H9 (cell line): Measurements from ENCODE around the gene FAM193B. TPM values are rescaled to one million over a fixed set of nuclear protein-coding genes. Genes with fewer than 3 reads are reported as not detected.

ENCODE experiments used
- DNase-seq: peaks from one replicate; pipeline ENCODE4 v3.0.0-alpha.2; 2017
- H2AFZ ChIP-seq: one replicate; pipeline ENCODE4 v1.6.1; 2013; ENCODE audit warnings: mild to moderate bottlenecking, low read length, control low read depth, moderate library complexity
- H2AK5ac ChIP-seq: 2 replicates; pipeline ENCODE4 v1.6.1; 2013; ENCODE audit warnings: low read length, control low read depth, mixed read lengths; ENCODE audit not compliant: insufficient read length
- H2BK120ac ChIP-seq: one replicate; pipeline ENCODE4 v1.6.1; 2013; ENCODE audit warnings: low read depth, mild to moderate bottlenecking, low read length, control low read depth, inconsistent platforms; ENCODE audit not compliant: poor library complexity, severe bottlenecking
- H2BK12ac ChIP-seq: 2 replicates; pipeline ENCODE4 v1.6.1; 2013; ENCODE audit warnings: low read length, control low read depth, mixed read lengths, low read depth; ENCODE audit not compliant: insufficient read length
- H2BK15ac ChIP-seq: 2 replicates; pipeline ENCODE4 v1.6.1; 2013; ENCODE audit warnings: low read depth, low read length, control low read depth
- H2BK20ac ChIP-seq: one replicate; pipeline ENCODE4 v1.6.1; 2013; ENCODE audit warnings: low read depth, mild to moderate bottlenecking, low read length, control low read depth, inconsistent platforms; ENCODE audit not compliant: poor library complexity, severe bottlenecking
- H2BK5ac ChIP-seq: 2 replicates; pipeline ENCODE4 v1.6.1; 2013; ENCODE audit warnings: low read length, control low read depth, mixed read lengths; ENCODE audit not compliant: insufficient read length
- H3K14ac ChIP-seq: 2 replicates; pipeline ENCODE4 v1.6.1; 2013; ENCODE audit warnings: low read length, control low read depth; ENCODE audit not compliant: insufficient read depth
- H3K18ac ChIP-seq: 2 replicates; pipeline ENCODE4 v1.6.1; 2013; ENCODE audit warnings: low read depth, mild to moderate bottlenecking, mixed read lengths, low read length, control low read depth; ENCODE audit not compliant: insufficient read length
- H3K23ac ChIP-seq: 2 replicates; pipeline ENCODE4 v1.6.1; 2013; ENCODE audit warnings: low read length, control low read depth, mixed read lengths, low read depth; ENCODE audit not compliant: insufficient read length
- H3K23me2 ChIP-seq: 2 replicates; pipeline ENCODE4 v1.6.1; 2013; ENCODE audit warnings: low read depth, mild to moderate bottlenecking, mixed read lengths, low read length, control low read depth; ENCODE audit not compliant: insufficient read length, poor library complexity, severe bottlenecking
- H3K27ac ChIP-seq: 2 replicates; pipeline ENCODE4 v1.5.1; 2013; ENCODE audit warnings: low read length, control low read depth, mixed read lengths, low read depth; ENCODE audit not compliant: insufficient read length
- H3K27me3 ChIP-seq: 2 replicates; pipeline ENCODE4 v1.6.1; 2013; ENCODE audit warnings: low read length, control low read depth, inconsistent platforms; ENCODE audit not compliant: insufficient read depth
- H3K4ac ChIP-seq: 2 replicates; pipeline ENCODE4 v1.6.1; 2013; ENCODE audit warnings: low read depth, mild to moderate bottlenecking, control low read depth, inconsistent platforms, low read length, moderate library complexity
- H3K4me1 ChIP-seq: 2 replicates; pipeline ENCODE4 v1.6.1; 2013; ENCODE audit warnings: low read length, control low read depth, inconsistent platforms; ENCODE audit not compliant: insufficient read depth
- H3K4me2 ChIP-seq: 2 replicates; pipeline ENCODE4 v1.6.1; 2013; ENCODE audit warnings: low read length, control low read depth, mixed read lengths; ENCODE audit not compliant: insufficient read length, insufficient read depth
- H3K56ac ChIP-seq: 2 replicates; pipeline ENCODE4 v1.6.1; 2013; ENCODE audit warnings: low read depth, mild to moderate bottlenecking, mixed read lengths, low read length, control low read depth; ENCODE audit not compliant: insufficient read length
- H3K79me1 ChIP-seq: 2 replicates; pipeline ENCODE4 v1.6.1; 2013; ENCODE audit warnings: low read depth, mild to moderate bottlenecking, moderate library complexity, low read length, control low read depth, inconsistent platforms; ENCODE audit not compliant: insufficient read depth, poor library complexity, severe bottlenecking
- H3K79me2 ChIP-seq: 2 replicates; pipeline ENCODE4 v1.6.1; 2013; ENCODE audit warnings: low read length, control low read depth, inconsistent platforms; ENCODE audit not compliant: insufficient read depth
- H3K9ac ChIP-seq: 2 replicates; pipeline ENCODE4 v1.6.1; 2013; ENCODE audit warnings: low read length, control low read depth, mixed read lengths; ENCODE audit not compliant: insufficient read length; ENCODE audit errors: extremely low read depth
- H3K9me3 ChIP-seq: one replicate; pipeline ENCODE4 v1.6.1; 2013; ENCODE audit warnings: low read depth, low read length, inconsistent platforms; ENCODE audit not compliant: control insufficient read depth
- H3T11ph ChIP-seq: one replicate; pipeline ENCODE4 v1.6.1; 2013; ENCODE audit warnings: mild to moderate bottlenecking, low read length, control low read depth, inconsistent platforms
- H4K20me1 ChIP-seq: one replicate; pipeline ENCODE4 v1.6.1; 2013; ENCODE audit not compliant: control insufficient read depth, insufficient read length, insufficient read depth
- H4K5ac ChIP-seq: 2 replicates; pipeline ENCODE4 v1.6.1; 2013; ENCODE audit warnings: low read depth, mild to moderate bottlenecking, mixed read lengths, low read length, control low read depth; ENCODE audit not compliant: insufficient read length
- H4K8ac ChIP-seq: replicated peaks from 2 replicates; pipeline ENCODE4 v1.6.1; 2013; ENCODE audit warnings: low read length, control low read depth, mixed read lengths, low read depth; ENCODE audit not compliant: insufficient read length
- H4K91ac ChIP-seq: 2 replicates; pipeline ENCODE4 v1.6.1; 2013; ENCODE audit warnings: low read depth, mild to moderate bottlenecking, moderate library complexity, mixed read lengths, low read length, control low read depth; ENCODE audit not compliant: insufficient read length
- H3K27ac Mint-ChIP-seq, 3 experiments: 2 replicates in 2 of 3; 3 replicates in 1 of 3; pipeline ENCODE4 v1.8.0; 2020 to 2021; ENCODE audit warnings: mixed read lengths in 3 of 3, mild to moderate bottlenecking in 1 of 3, moderate library complexity in 1 of 3
- H3K27me3 Mint-ChIP-seq: 2 replicates; pipeline ENCODE4 v1.8.0; 2021; ENCODE audit warnings: low read depth, mild to moderate bottlenecking, moderate library complexity, mixed read lengths
- H3K36me3 Mint-ChIP-seq, 3 experiments: 2 replicates in 2 of 3; 3 replicates in 1 of 3; pipeline ENCODE4 v1.8.0; 2020 to 2021; ENCODE audit warnings: low read depth in 3 of 3, mixed read lengths in 3 of 3; ENCODE audit not compliant: insufficient read depth in 1 of 3
- H3K4me1 Mint-ChIP-seq, 2 experiments: 2 replicates each; pipeline ENCODE4 v1.8.0; 2020; ENCODE audit warnings: mixed read lengths in 2 of 2
- H3K4me3 Mint-ChIP-seq, 2 experiments: 2 replicates in 1 of 2; 3 replicates in 1 of 2; pipeline ENCODE4 v1.8.0; 2020 to 2021; ENCODE audit warnings: mild to moderate bottlenecking in 2 of 2, mixed read lengths in 2 of 2, moderate library complexity in 1 of 2
- H3K9me3 Mint-ChIP-seq, 2 experiments: 2 replicates in 1 of 2; 3 replicates in 1 of 2; pipeline ENCODE4 v1.8.0; 2020; ENCODE audit warnings: mild to moderate bottlenecking in 2 of 2, mixed read lengths in 2 of 2, moderate library complexity in 1 of 2
- CTCF ChIP-seq: fragments of 200-600 bp; sonication (generic); conservative IDR thresholded peaks from 3 replicates; pipeline ENCODE4 v1.8.0; 2021; ENCODE audit warnings: antibody characterized with exemption, mild to moderate bottlenecking
- whole genome bisulfite sequencing: extraction: QIAGEN DNeasy Blood & Tissue Kit; methylation state at CpG from one replicate; pipeline ENCODE4 v1.1.7; 2013; ENCODE audit warnings: missing lambda C conversion rate, low lambda C conversion rate, mixed read lengths; ENCODE audit not compliant: insufficient read length; ENCODE audit errors: extremely low coverage; 5-methylcytosine and 5-hydroxymethylcytosine counted together
- total RNA-seq: library from RNA; stranded (reverse); gene quantifications from 2 replicates; pipeline ENCODE4 v1.2.1, GENCODE V29; 2021

FAM193B gene
- total RNA-seq, 1 experiment from 2014 or later: 71.5 TPM

DNA sequence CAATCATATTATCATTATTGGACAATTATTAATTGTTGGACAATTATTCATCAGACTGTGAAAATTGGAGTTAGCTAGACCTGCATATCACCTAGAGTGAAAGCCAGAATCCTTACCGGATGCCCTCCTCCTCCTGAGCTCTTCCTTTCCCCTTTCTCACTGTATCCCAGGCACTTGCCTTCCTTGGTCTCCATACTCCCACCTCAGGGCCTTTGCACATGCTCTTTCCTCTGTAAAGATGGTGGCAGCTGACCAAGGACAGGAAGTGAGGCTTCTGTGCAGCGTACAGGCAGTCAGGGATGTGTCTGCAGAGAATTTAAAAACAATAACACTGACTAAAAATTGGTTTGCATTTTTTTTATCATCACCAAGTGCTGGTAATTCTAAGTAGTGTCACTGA lies 15.5 kb upstream of the FAM193B start:
- Histone ChIP-seq H3K18ac (no peak overlapping the region), H4K5ac (no peak overlapping the region), H2BK15ac (no peak overlapping the region), H3K79me1 (no peaks in the 10 kb centered on the region), H2BK12ac (no peak overlapping the region), H2AFZ (no peak overlapping the region), H2BK5ac (no peak overlapping the region), H2BK20ac (no peak overlapping the region), H3K23ac (no peak overlapping the region), H3K9ac (no peak overlapping the region), H4K91ac (no peak overlapping the region), H3K4ac (no peak overlapping the region), H2AK5ac (no peak overlapping the region), H3K27ac (no peak overlapping the region), H3K56ac (no peak overlapping the region), H3K4me2 (no peak overlapping the region), H2BK120ac (no peak overlapping the region), H3K27me3 (no peaks in the 10 kb centered on the region), H4K8ac (no peak overlapping the region), H3K9me3 (no peaks in the 10 kb centered on the region), H3K14ac (no peak overlapping the region), H3K4me1 (peaks cover 2% of the 10 kb centered on the region; the same call in 1 of the 2 replicates), H3T11ph (no peak overlapping the region), H4K20me1 (no peaks in the 10 kb centered on the region), H3K79me2 (no peaks in the 10 kb centered on the region), H3K23me2 (no peaks in the 10 kb centered on the region)
- Mint-ChIP-seq H3K27ac (no peak overlapping the region), H3K27me3 (peaks cover 26% of the 10 kb centered on the region), H3K4me3 (no peak overlapping the region), H3K4me1 (peaks cover 0 to 3% of the 10 kb centered on the region in 2 experiments; a peak in 2 of 4 replicates), H3K36me3 (no peaks in the 10 kb centered on the region; a peak in 1 of 7 replicates), H3K9me3 (no peaks in the 10 kb centered on the region)
- no CpG with 5 or more reads among the region's 2 CpGs for WGBS
- TF ChIP-seq CTCF: no peak
- no peak for DNase-seq
